Trophoblast cell (in vitro differentiated cells and primary cell): ENCODE measurements around the gene KCNC4.

Source experiments
- DNase-seq, 2 donors: peaks; one replicate each; pipeline ENCODE4 v3.0.0-alpha.2; 2016
- H2AFZ ChIP-seq: 2 replicates; pipeline ENCODE4 v1.6.1; 2013; ENCODE audit warnings: low read length, moderate library complexity, mild to moderate bottlenecking; ENCODE audit not compliant: insufficient read depth, poor library complexity
- H2AK5ac ChIP-seq: 2 replicates; pipeline ENCODE4 v1.6.1; 2013; ENCODE audit warnings: mild to moderate bottlenecking, low read length
- H2BK120ac ChIP-seq: 2 replicates; pipeline ENCODE4 v1.6.1; 2013; ENCODE audit warnings: low read length, mild to moderate bottlenecking, moderate library complexity; ENCODE audit not compliant: insufficient read depth, poor library complexity
- H2BK12ac ChIP-seq: 2 replicates; pipeline ENCODE4 v1.6.1; 2013; ENCODE audit warnings: mild to moderate bottlenecking, low read length, moderate library complexity
- H2BK5ac ChIP-seq: 2 replicates; pipeline ENCODE4 v1.6.1; 2013; ENCODE audit warnings: low read length, low read depth, moderate library complexity, mild to moderate bottlenecking; ENCODE audit not compliant: poor library complexity
- H3K14ac ChIP-seq: 2 replicates; pipeline ENCODE4 v1.6.1; 2013; ENCODE audit warnings: mild to moderate bottlenecking, low read length
- H3K18ac ChIP-seq: 2 replicates; pipeline ENCODE4 v1.6.1; 2013; ENCODE audit warnings: mild to moderate bottlenecking, low read length
- H3K23ac ChIP-seq: 2 replicates; pipeline ENCODE4 v1.6.1; 2013; ENCODE audit warnings: low read length
- H3K27ac ChIP-seq: 2 replicates; pipeline ENCODE4 v1.5.1; 2013; ENCODE audit warnings: low read depth, mild to moderate bottlenecking, inconsistent platforms, low read length, moderate library complexity
- H3K27me3 ChIP-seq: 2 replicates; pipeline ENCODE4 v1.6.1; 2013; ENCODE audit warnings: inconsistent platforms, mild to moderate bottlenecking, low read length, moderate library complexity; ENCODE audit not compliant: insufficient read depth
- H3K36me3 ChIP-seq, 2 experiments: 1 replicate in 1 of 2; 2 replicates in 1 of 2; pipeline ENCODE4 v1.6.1; 2013; ENCODE audit warnings: low read length in 2 of 2, mild to moderate bottlenecking in 2 of 2, moderate library complexity in 1 of 2; ENCODE audit not compliant: insufficient read depth in 2 of 2, control insufficient read depth in 1 of 2
- H3K4ac ChIP-seq: 2 replicates; pipeline ENCODE4 v1.6.1; 2013; ENCODE audit warnings: low read depth, mild to moderate bottlenecking, low read length, moderate library complexity
- H3K4me1 ChIP-seq, 2 experiments: 1 replicate in 1 of 2; 2 replicates in 1 of 2; pipeline ENCODE4 v1.6.1; 2013; ENCODE audit warnings: low read length in 2 of 2, mild to moderate bottlenecking in 2 of 2, moderate library complexity in 1 of 2; ENCODE audit not compliant: insufficient read depth in 2 of 2, control insufficient read depth in 1 of 2
- H3K4me2 ChIP-seq: 2 replicates; pipeline ENCODE4 v1.6.1; 2013; ENCODE audit warnings: inconsistent platforms, mild to moderate bottlenecking, low read length, moderate library complexity
- H3K4me3 ChIP-seq: 2 replicates; pipeline ENCODE4 v1.5.1; 2013; ENCODE audit warnings: mild to moderate bottlenecking, low read depth, low read length, inconsistent platforms
- H3K79me1 ChIP-seq: one replicate; pipeline ENCODE4 v1.6.1; 2013; ENCODE audit warnings: low read length
- H3K79me2 ChIP-seq: 2 replicates; pipeline ENCODE4 v1.6.1; 2013; ENCODE audit warnings: low read length, mild to moderate bottlenecking; ENCODE audit not compliant: control insufficient read depth, insufficient read depth, poor library complexity
- H3K9ac ChIP-seq: 2 replicates; pipeline ENCODE4 v1.6.1; 2013; ENCODE audit warnings: mild to moderate bottlenecking, low read length
- H3K9me3 ChIP-seq: 2 replicates; pipeline ENCODE4 v1.6.1; 2013; ENCODE audit warnings: low read depth, mild to moderate bottlenecking, control low read depth, inconsistent platforms, low read length; ENCODE audit not compliant: insufficient read depth
- H4K12ac ChIP-seq: 2 replicates; pipeline ENCODE4 v1.6.1; 2013; ENCODE audit warnings: low read depth, mild to moderate bottlenecking, low read length, moderate library complexity
- H4K8ac ChIP-seq: 2 replicates; pipeline ENCODE4 v1.6.1; 2013; ENCODE audit warnings: low read depth, mild to moderate bottlenecking, low read length, moderate library complexity
- H4K91ac ChIP-seq: one replicate; pipeline ENCODE4 v1.6.1; 2013; ENCODE audit warnings: low read depth, mild to moderate bottlenecking, low read length, moderate library complexity
- WGBS: extraction: QIAGEN DNeasy Blood & Tissue Kit; methylation state at CpG from one replicate; pipeline ENCODE4 v1.1.7; 2013; ENCODE audit warnings: missing lambda C conversion rate; ENCODE audit not compliant: insufficient read length, insufficient coverage; ENCODE audit errors: extremely low coverage; 5-methylcytosine and 5-hydroxymethylcytosine counted together

Gene KCNC4

DNA sequence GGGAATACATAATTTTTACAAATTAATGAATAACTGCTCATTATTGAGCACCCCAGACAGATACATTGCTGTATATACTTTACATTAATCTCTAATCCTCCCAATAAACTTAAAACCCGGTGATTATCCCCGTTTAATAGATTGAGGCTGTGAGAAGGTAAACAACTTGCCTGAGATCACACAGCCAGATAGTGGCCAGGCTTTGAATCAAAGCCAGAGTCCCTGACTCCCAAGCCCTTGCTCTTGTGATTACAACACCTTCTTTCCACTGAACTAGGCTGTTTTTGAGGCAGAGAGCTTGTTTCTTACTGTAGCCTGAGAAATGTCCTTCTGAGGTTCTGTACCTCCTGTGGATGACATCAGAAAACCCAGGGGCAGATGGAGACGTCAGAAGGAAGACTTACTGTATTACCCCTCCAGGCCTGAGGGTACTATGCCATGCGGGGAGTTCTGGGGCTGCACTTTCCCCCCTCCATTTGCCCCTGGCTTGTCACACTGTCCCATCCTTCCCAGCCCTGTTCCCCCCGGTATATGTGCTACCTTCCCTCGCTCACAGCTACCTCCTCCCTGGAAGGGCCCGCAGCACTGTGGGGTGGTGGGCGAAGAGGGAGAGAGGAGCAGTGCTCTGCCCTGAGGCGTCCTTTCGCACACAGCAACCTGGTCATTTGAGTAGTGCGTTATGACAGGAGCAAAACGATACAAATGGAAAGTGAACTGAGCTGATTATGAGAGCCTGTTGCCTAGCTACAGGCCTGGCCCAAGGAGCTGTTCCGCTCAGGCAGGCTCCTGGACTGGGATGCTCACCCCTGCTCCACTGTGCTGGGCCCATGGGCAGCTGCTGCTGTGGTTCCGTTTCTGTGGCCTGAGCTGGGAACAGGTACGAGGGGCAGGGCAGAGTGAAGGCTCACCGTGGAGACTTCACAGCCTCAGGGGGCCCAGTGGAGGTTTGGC, 4.6 kb downstream of the KCNC4 start:
- no CpG with 5 or more reads among the region's 16 CpGs for WGBS
- no peaks in the 10 kb centered on the region for H3K36me3 ChIP-seq
- H3K4me1 ChIP-seq, result peaks cover 11 to 12% of the 10 kb centered on the region in 2 experiments

DNA sequence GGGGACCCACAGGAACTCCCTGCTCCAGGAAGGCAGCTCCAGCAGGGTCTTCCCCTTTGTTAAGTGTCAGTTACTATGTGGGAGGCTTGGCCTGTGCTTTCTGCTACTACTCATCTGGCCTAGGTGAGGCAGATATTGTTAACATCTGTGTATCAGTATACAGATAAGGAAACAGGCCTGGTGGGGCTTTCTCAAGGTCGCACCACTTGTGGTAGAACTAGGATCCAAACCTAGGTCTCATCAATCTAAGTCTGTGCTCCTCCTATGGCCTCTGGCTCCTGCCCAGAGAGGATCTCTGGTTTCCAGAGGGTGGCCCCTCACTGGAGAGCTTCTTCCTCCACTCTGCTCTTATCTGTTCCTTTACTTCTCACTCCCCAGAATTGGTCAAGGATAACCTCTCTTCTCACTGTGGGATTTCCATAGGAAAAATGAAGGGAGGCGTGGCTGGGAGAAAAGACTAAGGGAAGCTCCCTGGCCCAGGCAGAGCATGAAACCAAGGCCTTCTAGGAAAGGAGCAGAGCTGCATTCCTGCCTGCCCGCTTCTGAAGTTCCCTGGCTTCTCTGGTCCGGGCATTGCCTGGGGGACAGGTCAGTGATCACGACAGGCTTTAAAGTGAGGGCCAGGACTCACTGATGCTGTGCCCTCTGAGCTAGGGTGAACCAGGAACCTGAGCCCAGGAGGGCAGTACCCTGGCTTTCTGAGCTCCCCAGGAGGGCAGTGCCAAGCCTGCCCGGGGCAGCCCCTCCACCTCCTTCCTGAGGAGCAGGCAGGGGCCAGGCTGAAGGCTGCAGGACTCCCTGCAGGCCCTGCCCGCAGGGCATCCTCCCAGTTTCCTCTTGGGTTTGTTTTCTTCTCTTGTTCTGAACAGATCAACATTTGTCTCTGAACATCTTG, 5.8 kb downstream of the KCNC4 start:
- H2BK5ac ChIP-seq, result no peak overlapping the region
- H3K27me3 ChIP-seq, result peaks cover 25% of the 10 kb centered on the region
- peaks cover 6% of the 10 kb centered on the region in 2 experiments for H3K4me1 ChIP-seq
- H2BK120ac ChIP-seq, result no peak overlapping the region
- H3K9ac ChIP-seq, result no peak overlapping the region
- no peak overlapping the region for H4K8ac ChIP-seq
- H3K9me3 ChIP-seq, result peaks cover 4% of the 10 kb centered on the region
- no peak overlapping the region for H4K91ac ChIP-seq
- no peaks in the 10 kb centered on the region for H3K79me1 ChIP-seq
- H3K23ac ChIP-seq, result no peak overlapping the region
- DNase-seq, result peak; percentile 7 to 47
- H3K18ac ChIP-seq, result no peak overlapping the region
- H3K4me2 ChIP-seq, result no peak overlapping the region
- H3K4ac ChIP-seq, result no peak overlapping the region
- no peak overlapping the region for H4K12ac ChIP-seq
- WGBS, result no CpG with 5 or more reads among the region's 7 CpGs
- H3K14ac ChIP-seq, result no peak overlapping the region
- H3K36me3 ChIP-seq, result no peaks in the 10 kb centered on the region
- H3K4me3 ChIP-seq, result no peak overlapping the region
- H2AK5ac ChIP-seq, result no peak overlapping the region
- H2BK12ac ChIP-seq, result no peak overlapping the region
- no peak overlapping the region for H2AFZ ChIP-seq
- H3K79me2 ChIP-seq, result no peaks in the 10 kb centered on the region
- no peak overlapping the region for H3K27ac ChIP-seq

More for the DNA sequence above, 4.6 kb downstream of the KCNC4 start:
- Histone ChIP-seq H4K91ac (no peak overlapping the region), H3K4me2 (no peak overlapping the region), H3K4me3 (no peak overlapping the region), H3K27ac (no peak overlapping the region), H3K18ac (no peak overlapping the region), H3K27me3 (peaks cover 35% of the 10 kb centered on the region), H4K8ac (no peak overlapping the region), H3K14ac (no peak overlapping the region), H4K12ac (no peak overlapping the region), H3K23ac (no peak overlapping the region), H2BK120ac (no peak overlapping the region), H2AK5ac (no peak overlapping the region), H3K79me2 (no peaks in the 10 kb centered on the region), H2BK12ac (no peak overlapping the region), H3K79me1 (no peaks in the 10 kb centered on the region), H3K4ac (no peak overlapping the region), H3K9ac (no peak overlapping the region), H2AFZ (no peak overlapping the region), H3K9me3 (peaks cover 4% of the 10 kb centered on the region), H2BK5ac (no peak overlapping the region)
- no peak for DNase-seq

GRCh38 chr1:110216844-110217444, 6.8 kb downstream of the KCNC4 start:
- Histone ChIP-seq H3K4me3 (no peak overlapping the region), H3K79me2 (no peaks in the 10 kb centered on the region), H3K9me3 (peaks cover 4% of the 10 kb centered on the region), H3K4ac (no peak overlapping the region), H4K91ac (no peak overlapping the region), H3K18ac (no peak overlapping the region), H2AFZ (no peak overlapping the region), H3K4me2 (no peak overlapping the region), H2BK120ac (no peak overlapping the region), H3K36me3 (no peaks in the 10 kb centered on the region), H3K79me1 (no peaks in the 10 kb centered on the region), H3K14ac (no peak overlapping the region), H3K9ac (no peak overlapping the region), H3K27ac (no peak overlapping the region), H2BK12ac (no peak overlapping the region), H3K4me1 (no peaks in the 10 kb centered on the region), H3K27me3 (peaks cover 14% of the 10 kb centered on the region), H2BK5ac (no peak overlapping the region), H2AK5ac (no peak overlapping the region), H4K12ac (no peak overlapping the region), H3K23ac (no peak overlapping the region), H4K8ac (no peak overlapping the region)
- no CpG with 5 or more reads among the region's 6 CpGs for WGBS
- no peak for DNase-seq

- Histone ChIP-seq H3K79me1 (no peaks in the 10 kb centered on the region), H4K8ac (no peak overlapping the region), H3K9me3 (peaks cover 4% of the 10 kb centered on the region), H2AK5ac (no peak overlapping the region), H4K12ac (no peak overlapping the region), H3K27ac (no peak overlapping the region), H3K23ac (no peak overlapping the region), H3K9ac (no peak overlapping the region), H2BK5ac (no peak overlapping the region), H4K91ac (no peak overlapping the region), H3K27me3 (peaks cover 4% of the 10 kb centered on the region), H2BK12ac (no peak overlapping the region), H3K36me3 (peaks cover 0 to 2% of the 10 kb centered on the region in 2 experiments), H3K4me3 (no peak overlapping the region), H2AFZ (no peak overlapping the region), H3K18ac (no peak overlapping the region), H3K4ac (no peak overlapping the region), H3K4me2 (no peak overlapping the region), H3K14ac (no peak overlapping the region), H3K4me1 (no peaks in the 10 kb centered on the region), H2BK120ac (no peak overlapping the region), H3K79me2 (no peaks in the 10 kb centered on the region)
- DNase-seq, result peak; percentile 35 to 73
- 100% methylated on average over 1 of the region's 5 CpGs for WGBS
Observed at GRCh38 chr1:110218137-110218536, 8.0 kb downstream of the KCNC4 start.
